Stomach (tissue), 4 donors: ENCODE results near the gene TNFAIP6.

Source experiments
- POLR2A ChIP-seq, 4 donors: fragments of 450-650 bp; IDR thresholded peaks; one replicate each; pipeline ENCODE4 v1.6.1; 2016; ENCODE audit warnings: antibody characterized with exemption in 4 of 4, control low read depth in 2 of 4, mild to moderate bottlenecking in 1 of 4, moderate library complexity in 1 of 4
- POLR2AphosphoS5 ChIP-seq, 3 donors: sonication (generic); formaldehyde crosslinking; IDR thresholded peaks; one replicate each; pipeline ENCODE4 v1.6.1; 2016; ENCODE audit warnings: antibody characterized with exemption in 3 of 3
- TF ChIP-seq, protein P1 (sequence below), 7 experiments: fragments of 450-650 bp in 4 of 7; fragments of 200-600 bp in 3 of 7; sonication (generic) in 3 of 7; IDR thresholded peaks; one replicate each; pipeline ENCODE4 v1.5.1; 2016 to 2019; ENCODE audit warnings: antibody characterized with exemption in 7 of 7, control low read depth in 2 of 7, mild to moderate bottlenecking in 1 of 7

DNA sequence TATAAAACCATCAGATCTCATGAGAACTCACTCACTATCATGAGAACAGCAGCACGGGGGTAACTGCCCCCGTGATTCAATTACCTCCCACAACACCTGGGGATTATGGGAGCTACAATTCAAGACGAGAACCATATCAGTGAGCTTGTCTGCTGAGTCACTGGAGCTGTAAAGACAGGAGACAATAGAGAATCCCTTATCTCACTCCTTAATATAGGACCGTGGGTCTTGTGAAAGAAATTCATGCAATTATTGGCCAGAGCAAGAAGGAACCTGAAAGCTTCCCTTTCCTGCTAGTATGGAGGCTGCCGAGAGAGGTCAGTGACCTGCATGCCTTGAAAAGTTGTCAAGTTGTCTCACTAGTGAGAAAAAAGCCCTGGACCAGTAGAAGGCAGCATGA lies 9.5 kb upstream of the TNFAIP6 start:
- TF ChIP-seq POLR2AphosphoS5 (IDR thresholded peaks at IDR 0.05), result no peak
- TF ChIP-seq POLR2A (IDR thresholded peaks at IDR 0.05), result no peak
- TF ChIP-seq, protein P1, sequence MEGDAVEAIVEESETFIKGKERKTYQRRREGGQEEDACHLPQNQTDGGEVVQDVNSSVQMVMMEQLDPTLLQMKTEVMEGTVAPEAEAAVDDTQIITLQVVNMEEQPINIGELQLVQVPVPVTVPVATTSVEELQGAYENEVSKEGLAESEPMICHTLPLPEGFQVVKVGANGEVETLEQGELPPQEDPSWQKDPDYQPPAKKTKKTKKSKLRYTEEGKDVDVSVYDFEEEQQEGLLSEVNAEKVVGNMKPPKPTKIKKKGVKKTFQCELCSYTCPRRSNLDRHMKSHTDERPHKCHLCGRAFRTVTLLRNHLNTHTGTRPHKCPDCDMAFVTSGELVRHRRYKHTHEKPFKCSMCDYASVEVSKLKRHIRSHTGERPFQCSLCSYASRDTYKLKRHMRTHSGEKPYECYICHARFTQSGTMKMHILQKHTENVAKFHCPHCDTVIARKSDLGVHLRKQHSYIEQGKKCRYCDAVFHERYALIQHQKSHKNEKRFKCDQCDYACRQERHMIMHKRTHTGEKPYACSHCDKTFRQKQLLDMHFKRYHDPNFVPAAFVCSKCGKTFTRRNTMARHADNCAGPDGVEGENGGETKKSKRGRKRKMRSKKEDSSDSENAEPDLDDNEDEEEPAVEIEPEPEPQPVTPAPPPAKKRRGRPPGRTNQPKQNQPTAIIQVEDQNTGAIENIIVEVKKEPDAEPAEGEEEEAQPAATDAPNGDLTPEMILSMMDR (IDR thresholded peaks at IDR 0.05), result no peak
